Hepatic stellate cell (primary cell): ENCODE data around the gene FHAD1.
A peak's percentile ranks its signal among the peaks of the same experiment; 100 is the strongest.
"Not testable (repeated sequence)": the region's sequence is repeated elsewhere in the genome, so short reads cannot be mapped to it uniquely, and the experiment has no call there.

Experiments used
- DNase-seq: peaks from one replicate; pipeline ENCODE4 v3.0.0; 2011; ENCODE audit warnings: low spot score

The FHAD1 gene

GRCh38 chr1:15370781-15371520 lies 123.9 kb downstream of the FHAD1 start:
- no peak for DNase-seq

DNA sequence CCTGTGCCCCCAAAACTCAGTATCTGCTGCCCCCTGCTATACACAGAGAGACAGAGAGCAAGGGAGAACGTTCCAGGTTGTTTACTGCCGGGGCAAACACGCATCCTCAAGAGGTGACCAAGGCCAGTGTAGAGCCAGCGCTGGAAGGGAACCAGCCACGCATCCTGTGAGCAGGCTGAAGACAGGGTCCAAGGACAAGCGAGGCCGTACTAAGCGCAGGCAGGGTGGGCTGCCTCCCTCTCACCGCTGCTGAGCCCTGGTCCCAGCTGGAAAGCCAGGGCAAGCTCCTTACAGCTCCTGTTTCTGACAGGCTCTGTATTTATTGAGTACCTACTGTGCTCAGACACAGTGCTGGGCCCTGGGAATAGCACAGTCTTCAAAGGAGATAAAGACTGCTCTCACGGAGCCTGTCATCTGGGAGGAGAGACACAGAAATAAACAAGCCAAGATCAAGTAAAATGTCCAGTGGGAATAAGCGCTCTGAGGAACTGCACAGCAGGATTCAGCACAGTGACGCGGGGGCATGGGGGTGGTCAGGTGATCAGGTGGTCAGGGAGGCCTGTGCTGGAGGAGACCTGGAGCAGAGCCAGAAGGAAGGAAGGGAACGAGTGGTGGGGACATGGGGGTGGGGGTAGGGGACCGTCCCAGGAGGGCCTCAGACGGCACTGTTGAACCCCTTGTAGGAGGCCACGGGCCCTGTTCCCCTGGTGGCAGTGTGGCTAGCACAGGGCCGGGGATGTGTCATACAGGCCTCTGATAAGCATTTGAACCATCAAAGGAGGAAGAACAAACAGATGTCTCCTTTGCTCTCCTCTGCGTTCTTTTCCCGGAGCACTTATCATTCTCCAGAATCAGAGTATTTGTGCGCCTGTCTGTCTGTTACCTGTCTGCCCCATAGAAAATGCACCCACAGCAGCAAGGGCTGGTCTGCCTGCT lies 124.9 kb downstream of the FHAD1 start:
- DNase-seq = no peak

GRCh38 chr1:15378729-15379128 lies 131.7 kb downstream of the FHAD1 start:
- DNase-seq = no peak

DNA sequence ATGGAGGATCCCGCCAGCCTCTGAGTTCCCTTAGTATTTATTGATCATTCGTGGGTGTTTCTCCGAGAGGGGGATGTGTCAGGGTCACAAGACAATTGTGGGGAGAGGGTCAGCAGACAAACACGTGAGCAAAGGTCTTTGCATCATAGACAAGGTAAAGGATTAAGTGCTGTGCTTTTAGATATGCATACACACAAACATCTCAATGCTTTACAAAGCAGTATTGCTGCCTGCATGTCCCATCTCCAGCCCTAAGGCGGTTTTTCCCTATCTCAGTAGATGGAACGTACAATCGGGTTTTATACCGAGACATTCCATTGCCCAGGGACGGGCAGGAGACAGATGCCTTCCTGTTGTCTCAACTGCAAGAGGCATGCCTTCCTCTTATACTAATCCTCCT lies 132.1 kb downstream of the FHAD1 start:
- not testable (repeated sequence) for DNase-seq

- DNase-seq = no peak
Measured at GRCh38 chr1:15380601-15381508, 133.8 kb downstream of the FHAD1 start.

- DNase-seq = no peak
Measured at GRCh38 chr1:15381805-15382204, 134.8 kb downstream of the FHAD1 start.

DNA sequence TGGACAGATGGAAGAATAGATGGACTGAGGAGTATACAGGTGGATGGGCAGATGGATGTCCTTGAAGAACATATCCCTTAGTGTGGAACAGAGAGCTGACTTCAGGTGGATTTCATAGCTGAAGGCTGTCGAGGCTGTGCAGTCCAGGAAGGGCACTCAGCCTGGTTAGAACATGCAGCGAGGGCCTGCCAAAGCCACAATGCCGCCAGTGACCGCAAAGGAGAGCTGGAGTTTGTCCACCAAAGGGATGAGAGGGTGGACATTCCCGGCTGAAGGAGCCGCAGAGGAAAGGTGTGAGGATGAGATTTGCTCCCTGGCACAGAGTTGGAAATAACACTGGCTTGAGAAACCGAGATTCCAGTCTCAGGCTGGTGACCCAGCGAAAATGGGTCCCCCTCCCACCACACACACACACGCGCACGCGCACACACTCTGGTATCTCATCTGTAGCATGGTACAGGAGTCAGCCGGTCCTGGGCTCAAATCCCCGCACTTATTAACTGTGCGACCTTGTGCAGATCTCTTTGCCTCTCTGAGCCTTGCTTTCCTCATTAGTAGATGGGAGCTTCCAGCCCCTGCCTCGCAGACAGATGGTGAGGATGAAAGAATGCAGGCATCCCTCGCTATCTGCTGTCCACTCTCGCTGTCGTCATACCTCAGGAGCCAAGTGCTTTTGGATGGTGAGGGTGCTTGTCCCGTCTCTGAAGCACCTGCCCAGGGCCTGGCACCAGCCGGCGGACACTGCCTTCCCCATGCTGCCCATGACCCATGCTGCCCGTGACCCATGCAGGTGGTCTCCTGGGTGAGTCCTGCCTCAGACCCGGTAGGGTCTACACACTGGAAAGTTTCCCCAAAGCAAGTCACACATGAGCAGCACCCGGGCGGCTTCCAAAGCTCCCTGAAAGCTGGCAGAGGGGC lies 135.8 kb downstream of the FHAD1 start:
- DNase-seq = no peak

GRCh38 chr1:15383810-15384209 lies 136.8 kb downstream of the FHAD1 start:
- no peak for DNase-seq

DNA sequence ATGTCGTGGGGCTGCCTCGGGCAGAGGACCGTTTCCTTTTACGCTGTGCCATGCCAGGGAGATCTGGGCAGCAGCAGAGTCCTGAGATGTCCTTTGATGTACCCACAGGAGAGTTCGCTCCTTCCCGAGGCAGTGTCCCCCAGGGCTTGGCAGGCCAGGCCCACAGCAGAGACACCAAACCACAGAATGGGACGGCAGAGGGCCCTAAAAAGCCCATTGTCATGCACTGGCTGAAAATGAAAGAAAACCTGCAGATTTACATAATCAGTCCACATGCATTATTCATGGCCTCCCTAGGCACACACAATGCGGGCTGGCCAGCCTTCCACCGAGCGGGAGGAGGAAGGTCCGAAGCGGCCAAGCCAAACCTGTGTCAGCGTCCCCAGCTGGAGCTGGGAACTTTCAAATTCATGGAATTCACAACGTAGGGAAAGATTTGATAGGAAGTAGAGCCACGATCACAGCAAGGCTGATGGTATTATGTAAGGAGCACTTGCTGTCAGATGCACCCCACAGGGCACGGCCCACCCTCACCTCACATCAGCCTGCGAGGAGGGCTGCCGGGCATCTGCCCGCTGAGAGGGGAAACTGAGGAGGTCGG lies 137.4 kb downstream of the FHAD1 start:
- peak; percentile 38 for DNase-seq

DNA sequence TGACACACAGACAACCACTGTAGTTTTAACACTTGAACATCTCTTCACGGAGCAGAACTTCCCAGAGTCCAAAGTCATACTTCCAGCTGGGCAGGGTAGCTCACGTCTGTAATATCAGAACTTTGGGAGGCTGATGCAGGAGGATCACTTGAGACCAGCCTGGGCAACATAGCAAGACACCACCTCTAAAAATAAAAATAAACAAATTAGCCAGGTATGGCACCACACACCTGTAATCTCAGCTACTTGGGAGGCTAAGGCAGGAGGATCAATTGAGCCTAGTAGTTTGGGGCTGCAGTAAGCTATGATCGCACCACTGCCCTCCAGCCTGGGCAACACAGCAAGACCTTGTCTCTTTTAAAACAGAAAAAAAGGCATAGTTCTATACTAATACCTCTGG lies 138.4 kb downstream of the FHAD1 start:
- DNase-seq = no peak

- DNase-seq = peak; percentile 42
Measured at GRCh38 chr1:15386164-15386749, 139.2 kb downstream of the FHAD1 start.

DNA sequence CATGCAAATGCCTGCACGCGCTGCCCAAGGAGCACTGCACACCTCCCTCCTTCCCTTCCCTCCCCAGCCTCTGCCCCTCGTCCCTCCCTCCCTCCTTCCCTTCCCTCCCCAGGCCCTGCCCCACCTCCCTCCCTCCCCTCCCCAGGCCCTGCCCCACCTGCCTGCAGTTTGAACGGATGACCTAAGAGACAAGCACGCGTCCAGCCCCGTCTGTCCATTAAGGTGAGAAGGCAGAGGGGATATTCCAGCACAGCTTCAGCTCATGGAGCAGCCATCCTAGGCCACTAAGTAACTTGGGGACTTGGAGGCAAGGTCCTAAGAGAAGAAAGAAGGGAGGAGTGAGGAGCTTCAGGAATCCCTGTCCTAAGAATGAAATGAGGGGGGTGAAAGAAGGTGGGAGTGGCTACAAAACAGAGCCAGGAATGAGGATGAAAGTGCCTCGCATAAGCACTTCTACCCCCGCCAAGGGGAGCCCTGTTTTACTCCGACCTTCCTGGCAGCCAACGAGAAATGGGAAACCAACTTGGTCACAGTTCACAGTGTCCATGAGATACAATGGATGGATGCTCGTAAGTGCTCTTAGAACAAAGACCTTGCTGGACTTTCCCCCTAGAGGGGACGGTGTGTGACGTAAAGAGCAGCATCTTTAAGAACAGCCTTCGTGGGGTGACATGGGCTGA lies 141.3 kb downstream of the FHAD1 start:
- no peak for DNase-seq

GRCh38 chr1:15389828-15390227 lies 142.8 kb downstream of the FHAD1 start:
- not testable (repeated sequence) for DNase-seq

GRCh38 chr1:15390667-15391066 lies 143.6 kb downstream of the FHAD1 start:
- DNase-seq = no peak

- no peak for DNase-seq
Measured at GRCh38 chr1:15391366-15391765, 144.3 kb downstream of the FHAD1 start.

DNA sequence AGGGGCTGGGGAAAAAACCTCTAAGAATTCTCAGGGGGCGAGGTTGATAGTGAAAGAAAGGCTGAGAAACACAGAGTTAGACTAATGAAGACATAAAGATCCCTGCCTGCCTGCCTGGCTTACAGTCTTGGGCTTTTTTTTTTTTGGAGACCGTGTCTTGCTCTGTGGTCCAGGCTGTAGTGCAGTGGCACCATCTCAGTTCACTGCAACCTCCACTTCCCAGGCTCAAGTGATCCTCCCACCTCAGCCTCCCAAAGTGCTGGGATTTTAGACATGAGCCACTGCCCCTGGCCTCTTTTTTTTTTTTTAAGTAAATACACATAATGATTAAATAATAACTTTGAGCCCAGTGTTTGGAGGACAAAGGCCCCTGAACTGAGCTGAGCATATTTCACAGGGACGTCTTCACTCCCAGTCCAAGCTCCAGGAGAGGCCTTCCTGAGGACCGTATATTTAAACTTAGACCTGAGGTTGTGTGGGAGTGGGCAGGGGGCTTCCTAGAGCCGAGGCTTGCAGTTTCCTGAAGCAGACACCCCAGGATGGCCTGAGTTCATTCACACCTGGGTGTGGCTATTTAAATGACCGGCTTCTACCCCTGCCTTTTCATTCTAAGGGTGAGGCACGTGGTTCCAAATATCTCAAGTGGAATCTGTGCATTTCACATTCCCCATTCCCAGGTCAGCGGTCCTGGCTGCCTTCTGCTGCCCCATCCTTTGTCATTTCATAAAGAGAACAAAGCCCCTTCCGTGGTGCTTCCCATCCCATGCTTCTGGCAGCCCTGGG lies 146.6 kb downstream of the FHAD1 start:
- DNase-seq = no peak

GRCh38 chr1:15394258-15394690 lies 147.3 kb downstream of the FHAD1 start:
- DNase-seq = no peak

DNA sequence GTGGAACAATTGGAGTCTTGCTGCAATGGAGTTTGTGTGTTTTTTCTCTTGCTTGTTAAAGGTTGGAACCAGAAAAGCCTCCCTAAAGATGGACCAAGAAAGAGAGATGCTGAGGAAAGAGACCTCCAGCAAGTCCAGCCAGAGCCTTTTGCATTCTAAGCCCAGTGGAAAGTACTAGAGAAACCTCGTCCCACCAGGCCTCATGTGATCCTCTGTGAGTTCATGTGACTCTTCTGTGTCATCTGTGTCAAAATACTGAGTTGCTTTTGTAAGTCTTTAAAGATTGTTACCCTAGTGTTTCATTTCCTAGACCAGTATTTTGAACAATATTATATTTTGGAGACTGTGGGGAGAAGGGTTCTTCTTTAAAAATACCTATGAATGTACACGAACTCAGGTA lies 150.2 kb downstream of the FHAD1 start:
- DNase-seq = no peak

DNA sequence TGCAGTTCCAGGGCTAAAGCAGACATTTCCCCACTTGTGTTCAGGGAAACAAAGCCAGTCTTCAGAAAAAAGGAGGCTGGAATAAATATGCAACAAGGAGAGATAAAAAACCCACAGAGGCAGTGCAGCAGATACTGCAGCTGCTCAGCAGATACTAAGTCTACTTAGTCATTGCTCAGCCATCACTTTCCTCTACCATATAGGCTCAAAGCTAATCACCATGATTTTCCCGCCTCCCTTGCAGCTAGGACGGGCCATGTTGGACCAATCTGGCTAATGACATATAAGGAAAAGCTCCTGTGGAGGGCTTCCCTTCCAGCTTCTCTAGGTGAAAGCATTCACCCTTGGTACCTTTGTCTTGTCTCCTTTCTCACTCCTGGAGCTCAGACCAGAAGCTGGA lies 152.7 kb downstream of the FHAD1 start:
- no peak for DNase-seq
